ENCODE measurements around the gene OGFOD3.

Gene OGFOD3

GRCh38 chr17:82410014-82410716 is 8.2 kb downstream of the OGFOD3 start:
- in situ Hi-C loops (cut with MboI; ENCODE audit: low sequenced_read_pairs), result no loop called here

- in situ Hi-C loops (cut with MboI; ENCODE audit: low sequenced_read_pairs), result loop anchor here (5.0 to 10.0 kb wide), 2 partner anchors 57 to 154 kb away; no protein-coding TSS in a partner anchor
Observed at GRCh38 chr17:82408938-82409318, 9.5 kb downstream of the OGFOD3 start.

GRCh38 chr17:82408288-82408937 is 10.0 kb downstream of the OGFOD3 start:
- in situ Hi-C loops (cut with MboI; ENCODE audit: low sequenced_read_pairs), result loop anchor here (5.0 to 10.0 kb wide), 2 partner anchors 56 to 154 kb away; no protein-coding TSS in a partner anchor

- in situ Hi-C loops (cut with MboI; ENCODE audit: low sequenced_read_pairs), result loop anchor here (5.0 to 10.0 kb wide), 2 partner anchors 55 to 152 kb away; no protein-coding TSS in a partner anchor
Observed at GRCh38 chr17:82407255-82407654, 11.1 kb downstream of the OGFOD3 start.

GRCh38 chr17:82406131-82406671 is 12.2 kb downstream of the OGFOD3 start:
- in situ Hi-C loops (cut with MboI; ENCODE audit: low sequenced_read_pairs), result loop anchor here (5.0 to 10.0 kb wide), 2 partner anchors 54 to 151 kb away; no protein-coding TSS in a partner anchor

GRCh38 chr17:82405051-82405450 is 13.3 kb downstream of the OGFOD3 start:
- in situ Hi-C loops (cut with MboI; ENCODE audit: low sequenced_read_pairs), result loop anchor here (5.0 to 10.0 kb wide), 2 partner anchors 53 to 150 kb away; no protein-coding TSS in a partner anchor

GRCh38 chr17:82403662-82404660 is 14.4 kb downstream of the OGFOD3 start:
- in situ Hi-C loops (cut with MboI; ENCODE audit: low sequenced_read_pairs), result loop anchor here (10.0 kb wide), 1 partner anchor 149 kb away; no protein-coding TSS in a partner anchor

GRCh38 chr17:82402865-82403264 is 15.5 kb downstream of the OGFOD3 start:
- in situ Hi-C loops (cut with MboI; ENCODE audit: low sequenced_read_pairs), result loop anchor here (10.0 kb wide), 1 partner anchor 148 kb away; no protein-coding TSS in a partner anchor

GRCh38 chr17:82400830-82401229 is 17.6 kb downstream of the OGFOD3 start:
- in situ Hi-C loops (cut with MboI; ENCODE audit: low sequenced_read_pairs), result loop anchor here (10.0 kb wide), 1 partner anchor 146 kb away; no protein-coding TSS in a partner anchor

GRCh38 chr17:82400206-82400605 is 18.2 kb downstream of the OGFOD3 start:
- in situ Hi-C loops (cut with MboI; ENCODE audit: low sequenced_read_pairs), result loop anchor here (10.0 kb wide), 1 partner anchor 145 kb away; no protein-coding TSS in a partner anchor

GRCh38 chr17:82399601-82400101 is 18.7 kb downstream of the OGFOD3 start:
- in situ Hi-C loops (cut with MboI; ENCODE audit: low sequenced_read_pairs), result loop anchor here (10.0 kb wide), 1 partner anchor 145 kb away; no protein-coding TSS in a partner anchor

GRCh38 chr17:82399041-82399441 is 19.3 kb downstream of the OGFOD3 start:
- in situ Hi-C loops (cut with MboI; ENCODE audit: low sequenced_read_pairs), result no loop called here

GRCh38 chr17:82397449-82398335 is 20.7 kb downstream of the OGFOD3 start:
- in situ Hi-C loops (cut with MboI; ENCODE audit: low sequenced_read_pairs), result no loop called here

GRCh38 chr17:82396601-82397435 is 21.6 kb downstream of the OGFOD3 start:
- in situ Hi-C loops (cut with MboI; ENCODE audit: low sequenced_read_pairs), result no loop called here

GRCh38 chr17:82394278-82394677 is 24.1 kb downstream of the OGFOD3 start:
- in situ Hi-C loops (cut with MboI; ENCODE audit: low sequenced_read_pairs), result no loop called here

GRCh38 chr17:82392941-82393340 is 25.4 kb downstream of the OGFOD3 start:
- in situ Hi-C loops (cut with MboI; ENCODE audit: low sequenced_read_pairs), result no loop called here

GRCh38 chr17:82392209-82392920 is 26.0 kb downstream of the OGFOD3 start:
- in situ Hi-C loops (cut with MboI; ENCODE audit: low sequenced_read_pairs), result no loop called here

All from HL-60/S4 treated with retinoic acid at 250 ng/mL for 4 days and 3 days (cell line).